H1 (cell line): ENCODE measurements around the gene PCYT2. TPM values are rescaled to one million over a fixed set of nuclear protein-coding genes. Genes with fewer than 3 reads are reported as not detected.

Source experiments
- CTCF ChIA-PET: fragments of 300-600 bp; sonication (Branson Sonifier 250); formaldehyde crosslinking; loops from one replicate; lab custom pipeline; 2021; ENCODE audit not compliant: partially characterized antibody; lab: Charles Lee
- POLR2A ChIA-PET: fragments of 300-600 bp; sonication (Branson Sonifier 250); formaldehyde crosslinking; loops from one replicate; lab custom pipeline; 2021; ENCODE audit warnings: inconsistent platforms; ENCODE audit not compliant: partially characterized antibody; lab: Charles Lee
- DNase-seq, 2 experiments: peaks; one replicate each; pipeline versions ENCODE4 v3.0.0 to v3.0.0-alpha.2; 2010 to 2022; ENCODE audit warnings: low spot score in 2 of 2, low read depth in 1 of 2, mixed read lengths in 1 of 2
- FAIRE-seq: peaks from 2 replicates; lab custom pipeline; 2011; peaks lifted over from hg19 to GRCh38; lab: Jason Lieb, UNC
- H2AFZ ChIP-seq: 2 replicates; pipeline ENCODE4 v1.8.1; 2012; ENCODE audit warnings: low read length, inconsistent platforms
- H2AK5ac ChIP-seq: 2 replicates; pipeline ENCODE4 v1.6.1; 2013; ENCODE audit warnings: low read depth, low read length
- H2BK120ac ChIP-seq: replicated peaks from 2 replicates; pipeline ENCODE3; 2013; ENCODE audit warnings: low read depth, low read length, inconsistent platforms
- H2BK12ac ChIP-seq: 2 replicates; pipeline ENCODE4 v1.6.1; 2013; ENCODE audit warnings: low read depth, low read length
- H2BK15ac ChIP-seq: 2 replicates; pipeline ENCODE4 v1.6.1; 2013; ENCODE audit warnings: low read length
- H2BK20ac ChIP-seq: 2 replicates; pipeline ENCODE4 v1.6.1; 2013; ENCODE audit warnings: low read length
- H2BK5ac ChIP-seq: 2 replicates; pipeline ENCODE4 v1.6.1; 2013; ENCODE audit warnings: low read depth, low read length
- H3K14ac ChIP-seq: 2 replicates; pipeline ENCODE4 v1.6.1; 2013; ENCODE audit warnings: inconsistent platforms; ENCODE audit not compliant: insufficient read length
- H3K18ac ChIP-seq: 2 replicates; pipeline ENCODE4 v1.6.1; 2013; ENCODE audit warnings: low read length; ENCODE audit errors: extremely low read depth
- H3K23ac ChIP-seq: 2 replicates; pipeline ENCODE4 v1.6.1; 2013; ENCODE audit warnings: inconsistent platforms; ENCODE audit not compliant: insufficient read length
- H3K23me2 ChIP-seq: 2 replicates; pipeline ENCODE4 v1.6.1; 2013; ENCODE audit warnings: low read depth, low read length
- H3K27ac ChIP-seq: 2 replicates; pipeline ENCODE4 v1.6.1; 2011; ENCODE audit warnings: low read depth, low read length, inconsistent platforms
- H3K27me3 ChIP-seq, 4 experiments: replicated peaks in 1 of 4; 1 replicate in 1 of 4; 2 replicates in 3 of 4; pipeline versions ENCODE4 v1.6.1 to v1.8.1; 2011 to 2013; ENCODE audit warnings: low read length in 3 of 4, mild to moderate bottlenecking in 3 of 4, inconsistent platforms in 2 of 4, mixed read lengths in 2 of 4, moderate library complexity in 1 of 4; ENCODE audit not compliant: control insufficient read depth in 3 of 4, insufficient read depth in 3 of 4; ENCODE audit errors: extremely low read depth in 1 of 4
- H3K36me3 ChIP-seq, 4 experiments: 2 replicates each; pipeline versions ENCODE4 v1.6.1 to v1.8.1; 2011 to 2013; ENCODE audit warnings: mild to moderate bottlenecking in 4 of 4, low read length in 3 of 4, moderate library complexity in 2 of 4, control low read depth in 1 of 4, inconsistent platforms in 1 of 4; ENCODE audit not compliant: insufficient read depth in 4 of 4, control insufficient read depth in 2 of 4
- H3K4ac ChIP-seq: replicated peaks from 2 replicates; pipeline ENCODE3; 2013; ENCODE audit warnings: low read length, low read depth, mixed read lengths, inconsistent platforms; ENCODE audit not compliant: insufficient read length
- H3K4me1 ChIP-seq, 4 experiments: replicated peaks in 1 of 4; 1 replicate in 1 of 4; 2 replicates in 3 of 4; pipeline versions ENCODE4 v1.6.1 to v1.8.1; 2011 to 2013; ENCODE audit warnings: low read length in 3 of 4, inconsistent platforms in 2 of 4, mixed read lengths in 1 of 4; ENCODE audit not compliant: insufficient read depth in 4 of 4, control insufficient read depth in 3 of 4
- H3K4me2 ChIP-seq, 2 experiments: 2 replicates each; pipeline versions ENCODE4 v1.6.1 to v1.8.1; 2011 to 2013; ENCODE audit warnings: low read depth in 2 of 2, low read length in 2 of 2, control low read depth in 1 of 2, inconsistent platforms in 1 of 2, mild to moderate bottlenecking in 1 of 2; ENCODE audit not compliant: insufficient read depth in 1 of 2
- H3K4me3 ChIP-seq, 4 experiments: fragments of 200-600, 300-600 bp in 1 of 4; sonication (generic), shearing (Covaris generic), sonication (Bioruptor Twin) in 1 of 4; 2 replicates each; pipeline versions ENCODE4 v1.5.1 to v1.8.1; 2011 to 2016; ENCODE audit warnings: low read length in 4 of 4, low read depth in 3 of 4, control low read depth in 2 of 4, inconsistent platforms in 2 of 4, mild to moderate bottlenecking in 2 of 4, mixed read lengths in 1 of 4, moderate library complexity in 1 of 4; ENCODE audit not compliant: insufficient read depth in 2 of 4; ENCODE audit errors: extremely low read depth in 1 of 4
- H3K56ac ChIP-seq: replicated peaks from 2 replicates; pipeline ENCODE3; 2013; ENCODE audit warnings: low read depth, mild to moderate bottlenecking, mixed read lengths, low read length, inconsistent platforms; ENCODE audit not compliant: insufficient read length
- H3K79me1 ChIP-seq: 2 replicates; pipeline ENCODE4 v1.6.1; 2013; ENCODE audit warnings: low read depth, low read length, control low read depth
- H3K79me2 ChIP-seq, 2 experiments: 2 replicates each; pipeline versions ENCODE4 v1.6.1 to v1.8.1; 2012 to 2013; ENCODE audit warnings: low read length in 2 of 2, mild to moderate bottlenecking in 2 of 2, inconsistent platforms in 1 of 2; ENCODE audit not compliant: insufficient read depth in 2 of 2, control insufficient read depth in 1 of 2
- H3K9ac ChIP-seq, 4 experiments: replicated peaks in 1 of 4; 1 replicate in 1 of 4; 2 replicates in 3 of 4; pipeline versions ENCODE4 v1.6.1 to v1.8.1; 2011 to 2013; ENCODE audit warnings: low read depth in 3 of 4, low read length in 3 of 4, control low read depth in 2 of 4, mild to moderate bottlenecking in 2 of 4, moderate library complexity in 2 of 4, inconsistent platforms in 1 of 4; ENCODE audit errors: extremely low read depth in 1 of 4
- H3K9me3 ChIP-seq, 2 experiments: 2 replicates each; pipeline versions ENCODE4 v1.6.1 to v1.8.1; 2012 to 2013; ENCODE audit warnings: mild to moderate bottlenecking in 2 of 2, moderate library complexity in 2 of 2, control low read depth in 1 of 2, inconsistent platforms in 1 of 2, low read depth in 1 of 2, low read length in 1 of 2, mixed read lengths in 1 of 2; ENCODE audit not compliant: insufficient read depth in 2 of 2
- H4K20me1 ChIP-seq, 2 experiments: replicated peaks in 1 of 2; 2 replicates each; pipeline versions ENCODE3 to v1.8.1; 2011 to 2013; ENCODE audit warnings: inconsistent platforms in 2 of 2, low read length in 2 of 2, mild to moderate bottlenecking in 1 of 2; ENCODE audit not compliant: insufficient read depth in 2 of 2, control insufficient read depth in 1 of 2
- H4K5ac ChIP-seq: 2 replicates; pipeline ENCODE4 v1.6.1; 2013; ENCODE audit warnings: low read length, low read depth, mixed read lengths, inconsistent platforms; ENCODE audit not compliant: insufficient read length
- H4K8ac ChIP-seq: 2 replicates; pipeline ENCODE4 v1.8.0; 2013; ENCODE audit warnings: mild to moderate bottlenecking, moderate library complexity, low read length, inconsistent platforms; ENCODE audit not compliant: insufficient read depth; ENCODE audit errors: extremely low read depth
- H4K91ac ChIP-seq: replicated peaks from 2 replicates; pipeline ENCODE3; 2013; ENCODE audit warnings: low read length, mixed read lengths, inconsistent platforms; ENCODE audit not compliant: insufficient read length
- EZH2 ChIP-seq: fragments of 200-600 bp; sonication (generic); IDR thresholded peaks from 2 replicates; pipeline ENCODE4 v1.7.1; 2012; ENCODE audit warnings: low read depth, mild to moderate bottlenecking, moderate library complexity, low read length, inconsistent platforms; ENCODE audit not compliant: severe bottlenecking
- HDAC6 ChIP-seq: IDR thresholded peaks from one replicate; pipeline ENCODE4 v1.7.1; 2012; ENCODE audit warnings: low read depth, mild to moderate bottlenecking, inconsistent platforms, low read length, moderate library complexity
- KDM1A ChIP-seq: fragments of 200-600, 300-600 bp; sonication (generic); IDR thresholded peaks from 2 replicates; pipeline ENCODE4 v1.7.1; 2016; ENCODE audit warnings: mild to moderate bottlenecking, low read length, borderline replicate concordance
- KDM5A ChIP-seq: fragments of 200-600 bp; IDR thresholded peaks from 2 replicates; pipeline ENCODE4 v1.7.1; 2012; ENCODE audit warnings: mild to moderate bottlenecking, low read length, inconsistent platforms, mixed read lengths
- RAD21 ChIP-seq, 2 experiments: IDR thresholded peaks in 1 of 2; conservative IDR thresholded peaks in 1 of 2; 2 replicates each; pipeline ENCODE4 v1.6.1; 2011; ENCODE audit warnings: low read depth in 2 of 2, low read length in 2 of 2, improper control_type of control experiment in 1 of 2, inconsistent platforms in 1 of 2, mild to moderate bottlenecking in 1 of 2, moderate library complexity in 1 of 2
- SUZ12 ChIP-seq: fragments of 200-600 bp; sonication (generic); IDR thresholded peaks from 2 replicates; pipeline ENCODE4 v1.6.1; 2012; ENCODE audit warnings: mild to moderate bottlenecking, inconsistent platforms, low read length, moderate library complexity, mixed read lengths
- ZNF274 ChIP-seq: IDR thresholded peaks from 2 replicates; pipeline ENCODE4 v1.7.0; 2012; ENCODE audit warnings: low read length, borderline replicate concordance; ENCODE audit errors: extremely low read depth
- WGBS, 2 experiments: shearing (Covaris generic) in 1 of 2; methylation state at CpG; one replicate each; pipeline versions ENCODE4 v1.1.6 to v1.1.7; 2013 to 2015; ENCODE audit warnings: low lambda C conversion rate in 2 of 2, mixed read lengths in 2 of 2, inconsistent platforms in 1 of 2, low coverage in 1 of 2, missing lambda C conversion rate in 1 of 2; ENCODE audit not compliant: insufficient replicate concordance in 2 of 2, insufficient coverage in 1 of 2, insufficient read length in 1 of 2; ENCODE audit errors: extremely low coverage in 1 of 2, missing lambda C conversion rate in 1 of 2; 5-methylcytosine and 5-hydroxymethylcytosine counted together
- polyA plus RNA-seq, 7 experiments: library from polyadenylated mRNA; depleted of rRNA in 3 of 7; stranded (reverse) in 5 of 7; unstranded in 2 of 7; fragments of >200 nt in 5 of 7; fragments of 200-250 nt in 2 of 7; gene quantifications; 1 replicate in 5 of 7; 2 replicates in 1 of 7; 4 replicates in 1 of 7; pipeline versions ENCODE4 v1.2.1 to v1.2.3, GENCODE V29; 2011 to 2013; ENCODE audit warnings: missing spikeins in 2 of 7, mixed read lengths in 2 of 7
- total RNA-seq: library from RNA; stranded (reverse); fragmentation: NEBNext Ultra II Directional; extraction: Animal tissue kit (Norgen Biotek cat#: 25700); gene quantifications from 2 replicates; pipeline ENCODE4 v1.2.1, GENCODE V29; 2021

Gene PCYT2
- total and polyA plus RNA-seq, 2 of the 8 experiments (the other 6 are each of a cell fraction or from before 2014, with no cell fraction given), result 29.9 to 31.3 TPM

DNA sequence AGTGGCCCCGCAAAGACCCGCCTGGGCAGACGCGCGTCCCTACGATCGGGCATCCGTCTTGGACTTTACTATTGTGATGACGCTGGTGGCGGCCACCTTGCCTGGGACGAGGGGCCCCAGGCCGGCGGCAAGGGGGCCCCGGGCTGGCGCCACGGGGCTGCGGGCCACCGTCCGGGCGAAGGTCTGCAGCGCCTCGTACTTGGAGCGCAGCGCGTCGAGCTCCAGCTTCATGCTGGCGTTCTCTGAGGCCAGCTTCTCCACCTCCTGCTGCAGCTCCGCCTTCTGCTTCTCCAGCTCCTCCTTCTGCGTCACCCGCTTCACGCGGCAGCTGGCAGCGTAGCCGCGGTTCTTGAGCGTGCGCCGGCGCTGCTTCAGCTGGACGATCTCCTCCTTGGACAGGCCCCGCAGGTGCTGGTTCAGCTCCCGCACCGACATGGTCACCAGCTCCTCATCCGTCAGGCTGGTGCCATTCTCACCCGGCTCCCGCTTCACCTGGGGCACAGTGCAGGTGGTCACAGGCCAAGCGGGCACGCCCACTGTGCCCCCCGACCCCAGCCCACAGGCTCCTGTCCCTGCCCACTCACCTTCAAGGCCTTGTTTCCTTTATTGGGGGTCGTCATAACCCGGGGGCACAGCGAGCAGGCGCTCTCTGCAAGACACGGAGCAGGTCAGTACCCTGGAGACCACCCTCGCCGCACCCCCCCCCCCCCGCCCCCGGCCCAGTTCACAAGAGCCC lies 11.5 kb upstream of the PCYT2 start:
- no peak overlapping the region for H2BK15ac ChIP-seq
- H3K9ac ChIP-seq, result 0 out of 7 replicates have a peak overlapping the region, but pooled peaks of 1 of the 4 experiments have one; percentile 54
- peak overlapping the region; percentile 81; the same call in 1 of the 2 replicates for H4K8ac ChIP-seq
- H3K56ac ChIP-seq, result no peak overlapping the region
- peaks cover 7% of the 10 kb centered on the region; the same call in 1 of the 2 replicates for H3K23me2 ChIP-seq
- H3K4me3 ChIP-seq, result peak overlapping the region in 2 of 4 experiments; percentile 23 to 51; a peak in 2 of 8 replicates
- WGBS, 2 experiments, result 93% methylated on average over 52 of the region's 58 CpGs; no CpG with 5 or more reads in 1 of the 2 experiments
- H3K27ac ChIP-seq, result peak overlapping the region; percentile 68; the same call in 1 of the 2 replicates
- H3K4ac ChIP-seq, result no peak overlapping the region
- H4K20me1 ChIP-seq, result peaks cover 15 to 28% of the 10 kb centered on the region in 2 experiments
- POLR2A ChIA-PET, result interaction anchor here (1.0 to 14.6 kb wide), 12 partner anchors 9 to 68 kb away, joined by 3 to 150 read pairs (median 4); partner anchors contain the start of genes ARHGDIA, NPB, PCYT2 and PYCR1
- no peaks in the 10 kb centered on the region for H3K9me3 ChIP-seq
- CTCF ChIA-PET, result interaction anchor here (1.0 to 2.6 kb wide), 7 partner anchors 15 to 266 kb away, joined by 3 to 7 read pairs (median 4); partner anchors contain the start of genes ALYREF and ANAPC11
- no peak overlapping the region for H2AFZ ChIP-seq
- H3K18ac ChIP-seq, result no peak overlapping the region
- peaks cover 0 to 34% (median 29%) of the 10 kb centered on the region in 4 experiments; a peak in 6 of 7 replicates for H3K4me1 ChIP-seq
- H4K5ac ChIP-seq, result no peak overlapping the region
- no peak overlapping the region for H3K23ac ChIP-seq
- H3K79me2 ChIP-seq, result peaks cover 12 to 77% of the 10 kb centered on the region in 2 experiments; a peak in 3 of 4 replicates
- H2BK12ac ChIP-seq, result peak overlapping the region; percentile 90; the same call in 1 of the 2 replicates
- peaks cover 48% of the 10 kb centered on the region for H3K79me1 ChIP-seq
- no peak overlapping the region for H2BK120ac ChIP-seq
- H2BK20ac ChIP-seq, result no peak overlapping the region; the same call in 1 of the 2 replicates
- no peak for FAIRE-seq
- peak overlapping the region; percentile 79 to 88 for H3K4me2 ChIP-seq
- peaks cover 3 to 26% (median 6%) of the 10 kb centered on the region in 4 experiments; a peak in 6 of 8 replicates for H3K36me3 ChIP-seq
- TF ChIP-seq HDAC6 (no peak), KDM5A (no peak), SUZ12 (no peak), ZNF274 (no peak), EZH2 (no peak), RAD21 (IDR thresholded peaks at IDR 0.05 in 1 of 2, conservative IDR thresholded peaks at IDR 0.05 in 1 of 2; ENCODE audit: low read depth in 2 of 2, low read length in 2 of 2) (no peak), KDM1A (no peak)
- H2BK5ac ChIP-seq, result peak overlapping the region; percentile 93
- DNase-seq, result no peak
- no peaks in the 10 kb centered on the region for H3K27me3 ChIP-seq
- no peak overlapping the region for H2AK5ac ChIP-seq
- H3K14ac ChIP-seq, result no peak overlapping the region
- peak overlapping the region; percentile 89 for H4K91ac ChIP-seq
